ENCODE results near the gene LPCAT2.

Gene LPCAT2

DNA sequence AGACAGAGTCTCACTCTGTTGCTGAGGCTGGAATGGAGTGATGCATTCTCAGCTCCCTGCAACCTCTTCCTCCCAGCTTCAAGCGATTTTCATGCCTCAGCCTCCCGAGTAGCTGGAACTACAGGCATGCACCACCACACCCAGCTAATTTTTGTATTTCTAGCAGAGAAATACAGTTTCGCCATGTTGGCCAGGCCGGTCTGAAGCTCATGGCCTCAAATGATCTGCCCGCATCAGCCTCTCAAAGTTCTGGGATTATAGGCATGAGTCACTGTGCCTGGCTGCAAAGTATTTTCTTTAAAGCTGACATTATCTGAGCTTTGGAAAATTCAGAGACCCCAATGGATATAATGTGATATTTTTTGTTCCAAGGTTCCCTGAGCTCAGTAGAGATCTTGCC, 115.8 kb downstream of the LPCAT2 start:
- DNase-seq (ENCODE audit: low read depth), result no peak
- H3K4me3 ChIP-seq (ENCODE audit: low read depth, low read length), result no peak overlapping the region
- TF ChIP-seq, protein P1, sequence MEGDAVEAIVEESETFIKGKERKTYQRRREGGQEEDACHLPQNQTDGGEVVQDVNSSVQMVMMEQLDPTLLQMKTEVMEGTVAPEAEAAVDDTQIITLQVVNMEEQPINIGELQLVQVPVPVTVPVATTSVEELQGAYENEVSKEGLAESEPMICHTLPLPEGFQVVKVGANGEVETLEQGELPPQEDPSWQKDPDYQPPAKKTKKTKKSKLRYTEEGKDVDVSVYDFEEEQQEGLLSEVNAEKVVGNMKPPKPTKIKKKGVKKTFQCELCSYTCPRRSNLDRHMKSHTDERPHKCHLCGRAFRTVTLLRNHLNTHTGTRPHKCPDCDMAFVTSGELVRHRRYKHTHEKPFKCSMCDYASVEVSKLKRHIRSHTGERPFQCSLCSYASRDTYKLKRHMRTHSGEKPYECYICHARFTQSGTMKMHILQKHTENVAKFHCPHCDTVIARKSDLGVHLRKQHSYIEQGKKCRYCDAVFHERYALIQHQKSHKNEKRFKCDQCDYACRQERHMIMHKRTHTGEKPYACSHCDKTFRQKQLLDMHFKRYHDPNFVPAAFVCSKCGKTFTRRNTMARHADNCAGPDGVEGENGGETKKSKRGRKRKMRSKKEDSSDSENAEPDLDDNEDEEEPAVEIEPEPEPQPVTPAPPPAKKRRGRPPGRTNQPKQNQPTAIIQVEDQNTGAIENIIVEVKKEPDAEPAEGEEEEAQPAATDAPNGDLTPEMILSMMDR (IDR thresholded peaks at IDR 0.05; ENCODE audit: insufficient read depth, low read depth, low read length, missing control alignments), result no peak

DNA sequence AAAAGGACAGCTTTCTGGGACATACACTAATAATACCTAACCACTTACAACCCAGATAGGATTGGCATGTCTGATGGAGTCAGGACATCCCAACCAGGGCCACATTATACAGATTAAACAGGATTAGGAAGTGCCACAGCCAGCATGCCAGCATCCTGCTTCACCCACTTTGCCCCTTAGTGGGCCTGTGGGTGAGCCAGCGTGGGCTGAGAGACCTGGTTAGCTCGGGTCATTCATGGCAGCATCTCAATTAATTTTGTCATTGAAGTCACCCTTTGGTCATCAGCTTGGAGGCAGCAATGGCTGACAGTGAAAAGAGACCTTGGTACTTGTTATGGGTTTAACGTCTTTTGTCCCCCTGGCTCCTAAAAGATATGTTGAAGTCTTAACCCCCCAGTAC, 117.0 kb downstream of the LPCAT2 start:
- DNase-seq (ENCODE audit: low read depth), result no peak
- TF ChIP-seq, protein P1 (IDR thresholded peaks at IDR 0.05; ENCODE audit: insufficient read depth, low read depth, low read length, missing control alignments), result no peak
- H3K4me3 ChIP-seq (ENCODE audit: low read depth, low read length), result no peak overlapping the region

DNA sequence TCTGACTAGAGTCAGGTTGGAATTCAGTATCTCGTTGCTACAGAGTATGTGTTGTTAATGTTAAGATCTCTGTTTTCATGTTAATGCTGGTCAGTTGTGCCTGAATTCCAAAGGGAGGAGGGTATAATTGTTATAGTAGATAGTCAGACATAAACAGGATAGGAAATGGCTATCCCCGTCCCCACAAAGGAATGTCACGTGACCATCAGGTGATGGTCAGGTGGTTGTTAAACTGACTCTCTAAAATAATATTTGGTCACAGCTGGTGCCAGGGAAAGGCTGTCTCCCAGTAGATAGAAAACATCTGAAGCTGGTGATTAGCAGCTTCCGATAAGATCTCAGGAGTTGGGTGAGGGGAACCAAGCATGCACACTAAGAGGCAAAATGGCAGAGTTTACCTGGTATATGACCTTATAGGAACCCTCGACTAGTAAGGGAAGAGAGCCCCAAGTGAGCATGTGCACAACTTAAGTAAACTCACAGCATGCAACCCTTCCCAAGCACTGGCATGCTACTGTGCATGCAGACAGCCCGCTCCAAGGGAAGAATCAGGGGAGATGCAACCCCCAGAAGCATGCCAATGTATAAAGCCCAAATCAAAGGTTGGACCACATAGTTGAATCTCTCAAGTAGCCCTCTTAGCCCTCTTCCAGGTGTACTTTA, 119.6 kb downstream of the LPCAT2 start:
- TF ChIP-seq, protein P1 (IDR thresholded peaks at IDR 0.05; ENCODE audit: insufficient read depth, low read depth, low read length, missing control alignments), result no peak
- no peak overlapping the region for H3K4me3 ChIP-seq (ENCODE audit: low read depth, low read length)
- no peak for DNase-seq (ENCODE audit: low read depth)

DNA sequence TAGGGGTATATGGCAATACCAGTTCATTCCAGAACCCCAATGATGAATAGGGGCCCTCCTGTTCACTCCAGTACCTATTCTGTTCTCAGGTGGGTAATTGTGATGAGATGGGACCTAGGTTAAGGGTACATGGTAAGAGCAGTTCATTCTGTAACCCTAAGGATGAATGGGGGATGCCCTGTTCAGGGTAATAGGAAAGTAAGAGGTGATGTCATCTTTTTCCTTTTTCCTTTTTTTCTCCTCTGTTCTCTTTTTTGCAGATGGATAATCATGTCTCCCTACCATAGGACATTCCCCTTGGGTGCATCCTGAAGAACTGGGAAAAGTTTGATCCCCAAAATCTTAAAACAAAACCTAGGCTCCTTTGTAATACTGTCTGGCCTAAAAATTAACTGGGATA, 121.9 kb downstream of the LPCAT2 start:
- no peak for DNase-seq (ENCODE audit: low read depth)
- no peak overlapping the region for H3K4me3 ChIP-seq (ENCODE audit: low read depth, low read length)
- TF ChIP-seq, protein P1 (IDR thresholded peaks at IDR 0.05; ENCODE audit: insufficient read depth, low read depth, low read length, missing control alignments), result no peak

DNA sequence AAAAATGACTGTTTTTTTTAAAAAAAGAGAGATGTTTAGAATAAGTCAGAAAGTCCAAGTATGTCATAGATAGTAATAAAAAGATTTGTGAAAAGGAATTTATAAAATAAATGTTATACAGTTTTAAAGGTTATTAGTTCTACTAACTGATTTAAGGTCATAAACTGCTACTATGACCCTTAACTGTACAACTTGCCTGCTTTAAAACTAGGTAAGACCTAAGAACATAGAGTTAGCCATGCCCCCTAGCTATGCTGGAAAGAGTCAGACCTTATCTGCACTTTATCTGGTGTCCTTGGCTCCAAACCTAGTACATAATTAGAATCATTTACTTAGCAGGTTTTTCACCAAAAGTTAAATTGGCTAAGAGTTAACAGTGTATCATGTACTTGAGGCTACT, 123.4 kb downstream of the LPCAT2 start:
- no peak overlapping the region for H3K4me3 ChIP-seq (ENCODE audit: low read depth, low read length)
- TF ChIP-seq, protein P1 (IDR thresholded peaks at IDR 0.05; ENCODE audit: insufficient read depth, low read depth, low read length, missing control alignments), result no peak
- no peak for DNase-seq (ENCODE audit: low read depth)

DNA sequence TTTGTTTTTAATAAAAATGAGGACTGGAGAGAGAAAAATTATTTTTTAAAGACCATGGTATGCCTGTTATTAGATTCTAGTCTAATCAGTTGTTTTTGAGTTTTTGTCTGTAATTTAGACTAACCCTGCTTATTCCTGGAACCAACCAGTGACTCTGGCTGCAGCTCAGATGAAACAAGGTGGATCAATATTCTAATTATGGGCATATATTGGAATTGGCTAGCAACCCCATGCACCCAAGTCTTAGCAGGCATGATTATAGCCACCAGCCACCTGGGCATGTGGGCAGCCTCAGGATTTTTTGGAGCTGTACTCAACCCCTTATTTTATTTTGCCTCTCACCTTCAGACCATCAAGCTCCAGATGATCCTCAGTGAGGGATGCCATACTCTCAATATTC, 125.3 kb downstream of the LPCAT2 start:
- DNase-seq (ENCODE audit: low read depth), result no peak
- no peak overlapping the region for H3K4me3 ChIP-seq (ENCODE audit: low read depth, low read length)
- TF ChIP-seq, protein P1 (IDR thresholded peaks at IDR 0.05; ENCODE audit: insufficient read depth, low read depth, low read length, missing control alignments), result no peak

Data from GM12865 (cell line).